Gastroesophageal sphincter (tissue), 3 donors: Measurements from ENCODE around the gene RAC2.

Source experiments
- CTCF ChIP-seq, 4 experiments: fragments of 200-600 bp in 2 of 4; fragments of 450-650 bp in 2 of 4; sonication (generic) in 1 of 4; IDR thresholded peaks; one replicate each; pipeline ENCODE4 v1.5.1; 2017 to 2019; ENCODE audit warnings: antibody characterized with exemption in 4 of 4, mild to moderate bottlenecking in 2 of 4, moderate library complexity in 2 of 4
- EP300 ChIP-seq: sonication (generic); formaldehyde crosslinking; IDR thresholded peaks from one replicate; pipeline ENCODE4 v1.6.1; 2017; ENCODE audit warnings: antibody characterized with exemption, mild to moderate bottlenecking
- POLR2A ChIP-seq, 2 donors: fragments of 450-650 bp; IDR thresholded peaks; one replicate each; pipeline ENCODE4 v1.6.1; 2017; ENCODE audit warnings: antibody characterized with exemption in 2 of 2, mild to moderate bottlenecking in 2 of 2, moderate library complexity in 1 of 2

- TF ChIP-seq CTCF (IDR thresholded peaks at IDR 0.05), result no peak
- TF ChIP-seq POLR2A (IDR thresholded peaks at IDR 0.05), result no peak
- no peak for TF ChIP-seq EP300
Observed at GRCh38 chr22:37241351-37242142, 2.5 kb downstream of the RAC2 start.
